SK-N-SH (cell line): ENCODE measurements around the gene IFT20. TPM values are rescaled to one million over a fixed set of nuclear protein-coding genes. Genes with fewer than 3 reads are reported as not detected.

ENCODE experiments used
- CTCF ChIA-PET: fragments of 300-600, 350-600 bp; formaldehyde crosslinking; extraction: SDS; loops from one replicate; lab custom pipeline; 2021; lab: Yijun Ruan, JAX
- POLR2A ChIA-PET: fragments of 350-600 bp; sonication (Branson Sonifier 250); formaldehyde crosslinking; extraction: SDS; loops from one replicate; lab custom pipeline; 2020; ENCODE audit warnings: antibody characterized with exemption, inconsistent platforms; lab: Yijun Ruan, JAX
- DNase-seq: peaks from one replicate; pipeline ENCODE4 v3.0.0; 2012
- H2AFZ ChIP-seq: fragments of 200-600 bp; sonication (generic); 2 replicates; pipeline ENCODE4 v1.8.1; 2016; ENCODE audit warnings: antibody characterized with exemption, mild to moderate bottlenecking, low read depth
- H3F3A ChIP-seq: fragments of 200-600 bp; sonication (generic); replicated peaks from 2 replicates; pipeline ENCODE3; 2016; ENCODE audit warnings: antibody characterized with exemption, mild to moderate bottlenecking; ENCODE audit not compliant: insufficient read depth
- H3K27ac ChIP-seq, 2 experiments: fragments of 200-500 bp in 1 of 2; fragments of 200-600 bp in 1 of 2; sonication (Bioruptor generic) in 1 of 2; sonication (generic), shearing (Covaris generic) in 1 of 2; 2 replicates each; pipeline versions ENCODE4 v1.5.1 to v1.6.1; 2014 to 2016; ENCODE audit warnings: low read depth in 2 of 2, inconsistent platforms in 1 of 2, low read length in 1 of 2, mild to moderate bottlenecking in 1 of 2, mixed read lengths in 1 of 2
- H3K27me3 ChIP-seq: fragments of 200-600 bp; sonication (generic), shearing (Covaris generic); 2 replicates; pipeline ENCODE4 v1.6.1; 2016; ENCODE audit warnings: mixed run types; ENCODE audit not compliant: insufficient read depth
- H3K36me3 ChIP-seq, 2 experiments: fragments of 200-500 bp in 1 of 2; fragments of 200-600 bp in 1 of 2; sonication (Bioruptor generic) in 1 of 2; sonication (generic) in 1 of 2; replicated peaks in 1 of 2; 2 replicates each; pipeline versions ENCODE3 to v1.5.1; 2014 to 2016; ENCODE audit warnings: low read length in 1 of 2, mild to moderate bottlenecking in 1 of 2; ENCODE audit not compliant: insufficient read depth in 2 of 2, control insufficient read depth in 1 of 2
- H3K4me1 ChIP-seq, 2 experiments: fragments of 200-500 bp in 1 of 2; fragments of 200-600 bp in 1 of 2; sonication (Bioruptor generic) in 1 of 2; sonication (generic), shearing (Covaris generic) in 1 of 2; 2 replicates each; pipeline versions ENCODE4 v1.5.1 to v1.6.1; 2014 to 2016; ENCODE audit warnings: low read depth in 1 of 2, low read length in 1 of 2, mixed run types in 1 of 2; ENCODE audit not compliant: insufficient read depth in 2 of 2, control insufficient read depth in 1 of 2
- H3K4me2 ChIP-seq: fragments of 200-600 bp; sonication (generic), shearing (Covaris generic); 2 replicates; pipeline ENCODE4 v1.6.1; 2017; ENCODE audit warnings: mixed run types
- H3K4me3 ChIP-seq, 2 experiments: fragments of 200-500 bp in 1 of 2; fragments of 200-600 bp in 1 of 2; sonication (Bioruptor generic) in 1 of 2; sonication (generic), shearing (Covaris generic) in 1 of 2; 2 replicates each; pipeline versions ENCODE4 v1.5.1 to v1.8.1; 2014 to 2016; ENCODE audit warnings: low read depth in 2 of 2, inconsistent platforms in 1 of 2, low read length in 1 of 2, mild to moderate bottlenecking in 1 of 2, mixed read lengths in 1 of 2, moderate library complexity in 1 of 2
- H3K79me2 ChIP-seq: fragments of 200-600 bp; sonication (generic); 2 replicates; pipeline ENCODE4 v1.8.1; 2017; ENCODE audit warnings: mild to moderate bottlenecking; ENCODE audit not compliant: insufficient read depth
- H3K9ac ChIP-seq: fragments of 200-600 bp; sonication (generic); 2 replicates; pipeline ENCODE4 v1.6.1; 2017; ENCODE audit warnings: mixed run types
- H3K9me2 ChIP-seq: fragments of 200-600 bp; sonication (generic); 2 replicates; pipeline ENCODE4 v1.6.1; 2017; ENCODE audit warnings: mixed run types
- H3K9me3 ChIP-seq: fragments of 200-600 bp; sonication (generic); 2 replicates; pipeline ENCODE4 v1.6.1; 2017; ENCODE audit warnings: mixed run types, mild to moderate bottlenecking, moderate library complexity
- H4K20me1 ChIP-seq: fragments of 200-600 bp; sonication (generic); 2 replicates; pipeline ENCODE4 v1.6.1; 2017; ENCODE audit warnings: mild to moderate bottlenecking, mixed run types; ENCODE audit not compliant: insufficient read depth
- CHD2 ChIP-seq: fragments of 150-350 bp; IDR thresholded peaks from 2 replicates; pipeline ENCODE4 v1.6.1; 2018; ENCODE audit warnings: low read length; ENCODE audit not compliant: partially characterized antibody
- CTCF ChIP-seq: fragments of 200-600 bp; sonication (generic); IDR thresholded peaks from 2 replicates; pipeline ENCODE4 v1.6.1; 2017; ENCODE audit warnings: antibody characterized with exemption, mild to moderate bottlenecking, moderate library complexity
- ELF1 ChIP-seq: IDR thresholded peaks from 2 replicates; pipeline ENCODE4 v1.4.0; 2012
- EZH2phosphoT487 ChIP-seq: fragments of 200-600 bp; sonication (generic); IDR thresholded peaks from 2 replicates; pipeline ENCODE4 v1.6.1; 2017; ENCODE audit warnings: low read depth, mixed run types, mild to moderate bottlenecking, antibody characterized with exemption, moderate library complexity, borderline replicate concordance
- FOXJ3 ChIP-seq: sonication (generic); formaldehyde crosslinking; IDR thresholded peaks from 2 replicates; pipeline ENCODE4 v1.5.1; 2020; ENCODE audit warnings: mild to moderate bottlenecking, missing genetic modification reagents
- FOXM1 ChIP-seq: IDR thresholded peaks from 2 replicates; pipeline ENCODE4 v1.4.0; 2012; ENCODE audit warnings: low read depth, mild to moderate bottlenecking
- IRF3 ChIP-seq: fragments of 150-350 bp; IDR thresholded peaks from 2 replicates; pipeline ENCODE4 v1.6.1; 2016; ENCODE audit warnings: mild to moderate bottlenecking, low read depth, low read length
- JUND ChIP-seq: IDR thresholded peaks from 2 replicates; pipeline ENCODE4 v1.4.0; 2012
- MAX ChIP-seq: IDR thresholded peaks from 2 replicates; pipeline ENCODE4 v1.4.0; 2012; ENCODE audit warnings: low read depth
- MEF2A ChIP-seq: IDR thresholded peaks from 2 replicates; pipeline ENCODE4 v1.4.0; 2012; ENCODE audit warnings: low read depth, borderline replicate concordance
- NRF1 ChIP-seq: IDR thresholded peaks from 2 replicates; pipeline ENCODE4 v1.6.1; 2012; ENCODE audit warnings: low read depth, mild to moderate bottlenecking, low read length
- PBX3 ChIP-seq: IDR thresholded peaks from 2 replicates; pipeline ENCODE4; 2012
- RAD21 ChIP-seq: IDR thresholded peaks from 2 replicates; pipeline ENCODE4 v1.6.1; 2012; ENCODE audit warnings: mild to moderate bottlenecking, low read length
- REST ChIP-seq: IDR thresholded peaks from 2 replicates; pipeline ENCODE4 v1.6.1; 2012; ENCODE audit warnings: mild to moderate bottlenecking, low read depth, low read length, moderate library complexity
- RFX5 ChIP-seq: IDR thresholded peaks from 2 replicates; pipeline ENCODE4 v1.6.1; 2012; ENCODE audit warnings: mild to moderate bottlenecking, improper control_type of control experiment, low read length
- RXRA ChIP-seq: IDR thresholded peaks from 2 replicates; pipeline ENCODE4 v1.4.0; 2012; ENCODE audit warnings: low read depth, mild to moderate bottlenecking, borderline replicate concordance
- TAF1 ChIP-seq: IDR thresholded peaks from 2 replicates; pipeline ENCODE4 v1.6.1; 2012; ENCODE audit warnings: low read depth, mild to moderate bottlenecking, low read length, moderate library complexity, borderline replicate concordance
- TCF12 ChIP-seq: IDR thresholded peaks from 2 replicates; pipeline ENCODE4 v1.4.0; 2012
- ZBTB33 ChIP-seq: IDR thresholded peaks from 2 replicates; pipeline ENCODE4 v1.4.0; 2012; ENCODE audit warnings: low read depth, borderline replicate concordance
- WGBS: methylation state at CpG from one replicate; pipeline ENCODE4 v1.1.6; 2017; ENCODE audit warnings: low lambda C conversion rate; 5-methylcytosine and 5-hydroxymethylcytosine counted together
- polyA plus RNA-seq, 3 experiments: library from polyadenylated mRNA; depleted of rRNA; stranded (reverse); fragments of >200 nt; gene quantifications; 2 replicates each; pipeline ENCODE4 v1.2.3, GENCODE V29; 2012

Gene IFT20
- polyA plus RNA-seq, 1 of the 3 experiments (the other 2 are of a cell fraction): 75.6 TPM

- TF ChIP-seq REST: no peak
- TF ChIP-seq ZBTB33: no peak
- no peak for TF ChIP-seq RXRA
Measured at GRCh38 chr17:28344435-28344901, 9.2 kb upstream of the IFT20 start (continued).

GRCh38 chr17:28344011-28344410, 8.7 kb upstream of the IFT20 start:
- Histone ChIP-seq H3K4me2 (no peak overlapping the region), H3K9me2 (no peaks in the 10 kb centered on the region), H2AFZ (no peak overlapping the region), H3K4me3 (no peak overlapping the region), H3K27me3 (no peaks in the 10 kb centered on the region), H3K4me1 (peaks cover 9 to 23% of the 10 kb centered on the region in 2 experiments), H3K36me3 (peaks cover 71 to 81% of the 10 kb centered on the region in 2 experiments), H3K9me3 (no peaks in the 10 kb centered on the region), H3K79me2 (peaks cover 30% of the 10 kb centered on the region; the same call in 1 of the 2 replicates), H3K9ac (no peak overlapping the region), H3F3A (peaks cover 43% of the 10 kb centered on the region), H3K27ac (no peak overlapping the region), H4K20me1 (peaks cover 11% of the 10 kb centered on the region; the same call in 1 of the 2 replicates)
- WGBS: 94% methylated on average over 9 of the region's 9 CpGs
- no peak for DNase-seq
- ChIA-PET CTCF (no interaction called here), POLR2A (no interaction called here)
- no peak for TF ChIP-seq PBX3
- no peak for TF ChIP-seq FOXM1
- no peak for TF ChIP-seq FOXJ3 (CRISPR knock-in tag)
- TF ChIP-seq TCF12: no peak
- TF ChIP-seq JUND: no peak
- no peak for TF ChIP-seq CTCF
- no peak for TF ChIP-seq CHD2
- TF ChIP-seq MAX: no peak
- no peak for TF ChIP-seq NRF1
- no peak for TF ChIP-seq TAF1
- TF ChIP-seq MEF2A: no peak
- no peak for TF ChIP-seq ELF1
- TF ChIP-seq IRF3: no peak
- no peak for TF ChIP-seq EZH2phosphoT487
- TF ChIP-seq RFX5: no peak
- no peak for TF ChIP-seq ZBTB33
- TF ChIP-seq RAD21: no peak
